GM06990 (cell line): ENCODE data around the gene UPB1.

Source experiments
- DNase-seq: peaks from one replicate; pipeline ENCODE4 v3.0.0-alpha.2; 2011; ENCODE audit not compliant: insufficient read length; ENCODE audit errors: extremely low read depth
- H3K27me3 ChIP-seq: replicated peaks from 2 replicates; pipeline ENCODE4 v1.6.0; 2011; ENCODE audit warnings: low read length; ENCODE audit not compliant: control insufficient read depth, insufficient read depth
- H3K36me3 ChIP-seq: 2 replicates; pipeline ENCODE4 v1.5.1; 2011; ENCODE audit warnings: low read length; ENCODE audit not compliant: control insufficient read depth, insufficient read depth
- H3K4me3 ChIP-seq: replicated peaks from 2 replicates; pipeline ENCODE4 v1.5.1; 2011; ENCODE audit warnings: low read depth, mild to moderate bottlenecking, control low read depth, low read length
- CTCF ChIP-seq: IDR thresholded peaks from 2 replicates; pipeline ENCODE4 v1.5.1; 2011; ENCODE audit warnings: low read length, control low read depth, mild to moderate bottlenecking, inconsistent platforms; ENCODE audit not compliant: insufficient read depth, poor library complexity, severe bottlenecking

The UPB1 gene

GRCh38 chr22:24494528-24495364, at the start of gene UPB1:
TSS of gene UPB1 (plus strand) at chr22:24495332. CDS start at chr22:24495404, 72 bp downstream.
- DNase-seq = no peak
- no peak for TF ChIP-seq CTCF
- Histone ChIP-seq H3K4me3 (no peak within 1 kb of the TSS), H3K36me3 (no peaks in the 10 kb centered on the region), H3K27me3 (no peaks in the 10 kb centered on the region)

- TF ChIP-seq CTCF = no peak
- Histone ChIP-seq H3K4me3 (no peak overlapping the region), H3K36me3 (peaks cover 30% of the 10 kb centered on the region), H3K27me3 (no peaks in the 10 kb centered on the region)
- no peak for DNase-seq
Measured at GRCh38 chr22:24445481-24446259, 49.5 kb upstream of the UPB1 start.

- H3K4me3 ChIP-seq = no peak overlapping the region
- no peaks in the 10 kb centered on the region for H3K27me3 ChIP-seq
- TF ChIP-seq CTCF = no peak
- H3K36me3 ChIP-seq = peaks cover 24% of the 10 kb centered on the region
- no peak for DNase-seq
Measured at GRCh38 chr22:24446260-24446611, 48.9 kb upstream of the UPB1 start.

- H3K4me3 ChIP-seq = no peak overlapping the region
- TF ChIP-seq CTCF = no peak
- no peaks in the 10 kb centered on the region for H3K27me3 ChIP-seq
- peaks cover 4% of the 10 kb centered on the region for H3K36me3 ChIP-seq
- DNase-seq = no peak
Measured at GRCh38 chr22:24450610-24451009, 44.5 kb upstream of the UPB1 start.

- DNase-seq = no peak
- no peak for TF ChIP-seq CTCF
- Histone ChIP-seq H3K4me3 (no peak overlapping the region), H3K27me3 (no peaks in the 10 kb centered on the region), H3K36me3 (no peaks in the 10 kb centered on the region)
Measured at GRCh38 chr22:24451162-24451561, 44.0 kb upstream of the UPB1 start.
